ENCODE results near the gene STARD7.

- no peak for TF ChIP-seq GABPA (IDR thresholded peaks at IDR 0.05; ENCODE audit: low read depth, low read length)
- TF ChIP-seq GABPA (CRISPR knock-in tag; IDR thresholded peaks at IDR 0.05; ENCODE audit: low read depth): no peak
- TF ChIP-seq ARID3A (IDR thresholded peaks at IDR 0.05; ENCODE audit: low read depth, low read length): no peak
- TF ChIP-seq ZNF280D (CRISPR knock-in tag; IDR thresholded peaks at IDR 0.05): no peak
- no peak for TF ChIP-seq UBTF (CRISPR knock-in tag; IDR thresholded peaks at IDR 0.05)
- no peak for TF ChIP-seq RAD51 (IDR thresholded peaks at IDR 0.05; ENCODE audit: borderline replicate concordance)
- TF ChIP-seq IRF1 (CRISPR knock-in tag; IDR thresholded peaks at IDR 0.05; ENCODE audit: low read depth): no peak
- TF ChIP-seq USF2 (IDR thresholded peaks at IDR 0.05; ENCODE audit: low read depth, low read length): no peak
- no peak for TF ChIP-seq USF2 (CRISPR knock-in tag; IDR thresholded peaks at IDR 0.05; ENCODE audit: borderline replicate concordance)
- no peak for TF ChIP-seq KAT8 (CRISPR knock-in tag; IDR thresholded peaks at IDR 0.05)
- TF ChIP-seq CTCF (CRISPR knock-in tag; IDR thresholded peaks at IDR 0.05): no peak
- TF ChIP-seq PCBP1 (IDR thresholded peaks at IDR 0.05; ENCODE audit: borderline replicate concordance, low read depth, low read length): no peak
- TF ChIP-seq ATF3 (CRISPR knock-in tag; IDR thresholded peaks at IDR 0.05): no peak
Measured at GRCh38 chr2:96203130-96204028, 5.2 kb downstream of the STARD7 start.
